ENCODE results near the gene RTCB.

Gene RTCB

DNA sequence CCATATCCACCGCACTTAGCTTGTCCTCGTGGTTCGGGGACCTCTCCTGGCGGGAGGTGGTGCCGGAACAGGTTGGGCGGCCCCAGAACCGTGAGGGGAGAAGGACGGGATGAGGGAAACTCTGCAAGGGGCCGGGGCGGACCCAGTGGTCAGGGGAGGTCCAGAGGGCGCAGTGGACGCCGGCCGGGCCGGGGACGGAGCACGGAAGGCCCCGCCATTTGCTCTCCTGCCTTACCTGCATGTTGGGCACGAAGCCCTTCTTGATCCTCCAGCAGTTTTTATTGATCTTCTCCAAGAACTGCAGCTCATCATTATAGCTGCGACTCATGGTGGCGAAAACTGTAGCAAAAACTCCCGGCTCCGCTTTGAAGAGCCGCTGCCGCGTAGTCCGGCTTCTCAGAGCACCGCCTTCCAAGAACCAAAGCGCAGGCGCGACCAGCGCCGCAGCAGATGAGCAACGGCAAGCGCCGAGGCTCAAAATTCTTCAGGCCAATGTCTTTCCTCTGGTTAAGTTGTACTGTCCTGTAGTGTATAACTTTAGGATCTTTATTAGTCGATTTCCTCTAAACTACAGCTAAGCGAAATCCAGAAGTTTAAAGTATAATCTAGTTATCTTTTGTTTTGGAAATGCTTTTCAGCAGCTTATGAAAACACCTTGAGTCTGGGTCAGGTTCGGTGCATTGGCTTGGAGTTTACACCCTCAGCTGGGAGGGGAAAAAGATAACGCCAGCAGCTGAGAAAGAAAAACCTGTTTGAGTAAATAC is at the start of gene RTCB:
TSS of gene RTCB (minus strand) at position 419 of the 764 bp plus-strand sequence. CDS start at position 328, 91 bp downstream.
- DNase-seq (ENCODE audit: low read depth in 2 of 2, low spot score in 1 of 2), result peak; percentile 85 to 90

DNA sequence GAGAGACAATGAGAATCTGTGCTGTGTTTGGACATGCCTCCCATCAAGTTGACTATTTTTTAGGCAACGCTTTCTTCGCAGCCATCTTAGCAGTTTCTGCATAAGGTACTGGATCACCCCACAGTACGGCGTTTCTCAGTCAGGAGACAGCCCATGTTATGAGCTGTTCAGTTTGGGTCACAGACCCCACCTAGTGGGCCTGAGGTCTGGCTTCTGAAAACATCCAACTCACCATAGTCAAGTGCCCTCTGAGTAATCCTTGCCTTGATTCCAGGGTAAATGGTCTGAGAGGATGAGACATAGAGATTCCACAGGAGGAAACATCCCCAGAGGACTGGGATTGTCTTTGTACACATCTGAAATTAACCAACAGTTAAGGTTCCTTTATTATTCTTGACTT is 45.0 kb upstream of the RTCB start:
- DNase-seq (ENCODE audit: low read depth in 2 of 2, low spot score in 1 of 2), result no peak

DNA sequence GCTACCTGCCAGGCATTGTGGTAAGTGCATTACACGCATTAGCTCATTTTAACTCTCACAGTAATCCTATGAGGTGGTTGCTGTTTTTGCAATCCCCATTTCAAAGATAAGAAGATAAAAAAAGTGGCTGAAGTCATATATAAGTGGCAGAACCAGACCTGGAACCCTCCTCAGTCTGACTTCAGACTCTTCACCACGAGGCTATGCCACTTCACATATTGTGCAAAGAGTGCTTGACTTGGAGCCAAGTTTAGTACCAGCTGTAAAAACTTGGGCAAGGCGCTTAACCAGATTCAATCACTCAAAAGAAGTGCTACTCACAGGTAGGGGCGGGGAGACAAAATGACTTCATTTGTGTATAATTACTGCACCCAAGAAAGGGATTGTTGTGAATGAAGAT is 36.9 kb upstream of the RTCB start:
- no peak for DNase-seq (ENCODE audit: low read depth in 2 of 2, low spot score in 1 of 2)

DNA sequence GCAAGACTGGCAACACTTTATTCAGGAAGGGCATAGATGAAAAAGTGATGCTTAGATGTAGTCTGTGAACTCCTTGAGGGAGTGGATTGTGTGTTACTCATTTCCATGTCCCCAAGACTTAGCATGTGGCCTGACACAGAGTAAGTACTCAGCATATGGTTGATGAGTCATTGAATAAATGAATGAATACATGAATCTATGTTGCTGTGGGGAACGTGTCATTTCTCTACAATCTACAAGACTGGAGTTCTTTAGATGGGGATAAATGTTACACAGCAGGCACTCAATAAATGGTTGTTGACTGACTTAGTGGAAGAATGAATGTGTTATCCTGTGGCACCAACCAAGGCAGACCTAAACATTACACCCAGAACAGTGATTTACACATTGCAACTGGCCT is 34.3 kb upstream of the RTCB start:
- no peak for DNase-seq (ENCODE audit: low read depth in 2 of 2, low spot score in 1 of 2)

DNA sequence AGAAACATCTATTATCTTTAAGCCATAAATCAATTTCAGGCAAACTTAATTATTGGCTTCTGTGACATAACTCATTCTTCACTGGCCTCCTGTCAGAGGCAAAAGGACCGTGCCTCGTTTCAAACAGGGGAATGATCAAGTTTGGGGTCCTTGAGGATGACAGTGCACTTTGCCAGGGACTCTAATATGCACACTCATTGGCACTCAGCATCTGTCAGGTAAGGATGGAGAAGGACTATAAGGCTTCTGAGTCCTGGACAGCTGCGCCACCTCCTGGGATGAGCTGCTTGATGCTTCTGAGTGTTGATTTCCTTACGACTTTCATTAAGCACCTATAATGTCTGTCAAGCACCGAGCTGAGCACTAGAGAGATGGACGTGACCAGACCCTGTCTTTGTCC is 32.0 kb upstream of the RTCB start:
- no peak for DNase-seq (ENCODE audit: low read depth in 2 of 2, low spot score in 1 of 2)

DNA sequence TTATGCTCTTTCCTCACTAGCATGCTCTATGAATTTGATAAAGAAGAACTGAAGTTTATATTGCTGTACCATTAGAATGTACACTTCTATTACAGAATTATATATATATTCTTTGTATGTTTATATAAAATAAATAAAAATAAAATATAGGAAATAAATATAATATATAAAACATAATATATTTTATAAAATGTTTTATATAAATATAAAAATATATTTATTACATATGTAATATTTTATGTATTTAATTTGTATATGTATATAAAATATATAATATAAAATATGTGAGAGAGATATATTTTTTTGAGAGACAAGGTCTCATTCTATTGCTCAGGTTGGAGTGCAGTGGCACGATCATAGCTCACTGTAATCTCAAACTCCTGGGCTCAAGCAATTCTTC is 18.3 kb upstream of the RTCB start:
- DNase-seq (ENCODE audit: low read depth in 2 of 2, low spot score in 1 of 2), result no peak

DNA sequence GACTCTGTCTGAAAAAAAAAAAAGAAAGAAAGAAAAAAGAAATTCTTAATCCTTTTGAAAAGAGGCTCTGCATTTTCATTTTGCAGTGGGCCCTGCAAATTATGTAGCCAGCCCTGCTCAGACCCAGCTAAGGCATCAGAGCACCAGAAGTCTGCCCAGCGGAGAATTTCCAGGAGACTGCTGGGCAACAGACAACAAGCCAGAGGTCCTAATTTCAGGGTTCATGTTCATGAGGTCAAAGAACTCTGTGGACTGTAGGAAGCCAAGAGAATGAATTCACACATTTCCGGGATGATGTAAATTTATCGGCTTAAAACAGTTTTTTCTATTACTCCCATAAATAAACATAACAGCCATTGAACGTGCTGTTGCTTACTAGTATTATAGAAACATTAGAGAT is 14.8 kb upstream of the RTCB start:
- no peak for DNase-seq (ENCODE audit: low read depth in 2 of 2, low spot score in 1 of 2)

DNA sequence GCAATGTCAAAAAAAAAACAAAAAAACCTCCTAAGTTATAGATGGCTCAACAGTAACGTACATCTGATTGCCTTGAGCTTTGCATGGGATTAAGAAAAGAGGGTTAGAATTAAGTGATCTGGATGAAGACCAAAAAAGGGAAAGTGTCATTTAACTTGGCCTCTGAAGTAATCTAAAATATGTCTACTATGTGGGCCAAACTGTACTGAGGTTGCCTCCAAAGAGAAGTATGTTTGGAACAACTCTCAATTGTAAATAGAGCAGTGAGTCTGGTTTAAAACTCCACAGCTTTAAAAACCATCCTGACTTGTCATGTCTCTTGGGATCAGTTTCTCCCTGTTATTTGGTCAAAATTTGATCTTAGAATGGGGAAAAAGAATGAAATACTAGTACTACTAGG is 11.6 kb upstream of the RTCB start:
- DNase-seq (ENCODE audit: low read depth in 2 of 2, low spot score in 1 of 2), result no peak

DNA sequence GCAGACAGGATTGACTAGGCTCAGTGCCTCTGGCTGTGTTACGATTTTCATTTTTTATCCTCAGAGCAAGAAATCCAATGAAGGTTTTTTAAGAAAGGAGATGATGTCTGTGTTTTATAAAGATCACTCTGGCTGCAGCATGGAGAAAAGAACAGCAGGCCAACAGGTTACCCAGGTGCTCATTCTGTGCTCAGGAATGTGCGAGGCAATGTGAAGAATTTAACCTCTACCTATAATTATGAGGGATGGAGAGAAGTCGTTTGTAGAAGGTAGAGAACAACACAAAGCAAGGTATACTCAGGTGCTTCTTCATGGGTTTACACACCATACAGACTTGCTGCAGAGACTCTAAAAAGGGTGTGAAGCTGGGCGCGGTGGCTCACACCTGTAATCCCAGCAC is 10.0 kb upstream of the RTCB start:
- no peak for DNase-seq (ENCODE audit: low read depth in 2 of 2, low spot score in 1 of 2)

DNA sequence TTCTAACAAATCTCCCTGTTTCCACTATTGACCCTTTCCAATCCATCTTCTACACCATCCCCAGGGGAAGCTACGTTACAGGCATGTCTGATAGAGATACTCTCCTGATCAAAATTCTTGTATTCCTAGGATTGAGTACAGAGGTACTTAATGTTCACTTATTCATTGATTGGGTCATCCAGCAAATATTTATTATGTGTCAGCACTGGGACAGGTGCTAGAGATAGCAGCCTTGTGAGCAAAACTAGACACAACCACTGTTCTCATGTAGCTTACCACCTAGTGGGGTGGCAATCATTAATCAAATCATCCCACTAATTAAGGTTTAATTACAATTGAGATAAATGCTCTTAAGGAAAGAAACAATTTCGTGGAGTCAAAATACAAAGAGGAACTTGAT is 9.4 kb upstream of the RTCB start:
- no peak for DNase-seq (ENCODE audit: low read depth in 2 of 2, low spot score in 1 of 2)

DNA sequence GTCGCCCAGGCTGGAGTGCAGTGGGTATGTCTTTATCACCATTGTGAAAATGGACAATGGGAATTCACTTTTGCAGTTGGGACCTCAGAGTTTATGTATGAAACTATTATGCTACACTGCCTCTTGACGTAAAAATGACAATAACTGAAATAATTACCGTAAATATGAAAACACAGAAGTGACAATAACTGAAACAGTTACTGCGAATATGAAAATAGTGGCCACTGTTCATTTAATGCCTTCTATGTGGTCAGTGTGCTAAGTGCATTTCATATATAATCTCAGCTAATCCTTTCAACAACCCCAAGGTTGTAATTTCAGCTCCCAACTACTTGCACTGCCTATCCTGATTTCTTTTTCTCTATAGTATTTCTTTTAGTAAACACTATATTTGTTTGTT is 5.9 kb upstream of the RTCB start:
- no peak for DNase-seq (ENCODE audit: low read depth in 2 of 2, low spot score in 1 of 2)

DNA sequence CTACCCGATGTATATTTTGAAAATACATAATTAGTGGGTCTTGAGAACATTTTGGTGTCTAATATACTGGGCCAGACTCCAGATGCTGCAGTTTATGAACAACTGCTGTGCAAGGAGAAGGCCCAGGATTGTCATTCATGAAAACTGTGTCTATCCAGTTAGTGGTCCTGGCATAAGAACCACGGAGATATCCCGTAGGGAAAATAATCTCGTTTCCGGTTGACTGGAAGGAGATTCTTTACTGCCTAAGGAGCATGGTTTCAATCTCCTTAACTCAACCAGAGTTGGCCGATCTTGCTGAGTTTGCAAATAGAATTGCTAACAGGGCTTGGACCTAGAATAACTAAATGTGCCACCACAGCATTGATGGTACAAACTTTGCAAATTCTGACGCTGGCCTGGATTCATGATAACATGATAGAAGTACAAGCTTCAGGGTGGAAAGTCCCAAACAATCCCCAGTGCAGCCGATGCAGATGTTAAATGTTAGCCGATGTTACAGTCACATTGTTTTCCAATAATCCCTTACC is 4.6 kb upstream of the RTCB start:
- DNase-seq (ENCODE audit: low read depth in 2 of 2, low spot score in 1 of 2), result no peak

DNA sequence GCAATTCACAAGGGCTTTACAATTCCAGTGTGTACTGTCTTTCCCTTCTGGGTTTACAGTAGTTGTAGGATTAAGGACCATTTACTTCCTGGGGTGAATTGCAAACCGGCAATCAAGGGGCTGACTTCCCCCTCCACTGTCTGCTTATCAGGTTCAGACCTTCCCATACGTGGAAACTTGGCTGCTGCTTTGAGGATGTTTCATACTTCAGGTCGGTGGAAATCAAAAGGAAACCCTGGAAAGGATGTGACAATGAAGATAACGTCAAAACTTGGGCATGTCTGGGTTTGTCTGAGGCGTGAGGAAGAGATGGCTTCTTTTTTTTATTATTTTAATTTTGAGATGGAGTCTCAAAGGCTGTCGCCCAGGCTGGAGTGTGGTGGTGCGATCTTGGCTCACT is 2.1 kb upstream of the RTCB start:
- no peak for DNase-seq (ENCODE audit: low read depth in 2 of 2, low spot score in 1 of 2)

DNA sequence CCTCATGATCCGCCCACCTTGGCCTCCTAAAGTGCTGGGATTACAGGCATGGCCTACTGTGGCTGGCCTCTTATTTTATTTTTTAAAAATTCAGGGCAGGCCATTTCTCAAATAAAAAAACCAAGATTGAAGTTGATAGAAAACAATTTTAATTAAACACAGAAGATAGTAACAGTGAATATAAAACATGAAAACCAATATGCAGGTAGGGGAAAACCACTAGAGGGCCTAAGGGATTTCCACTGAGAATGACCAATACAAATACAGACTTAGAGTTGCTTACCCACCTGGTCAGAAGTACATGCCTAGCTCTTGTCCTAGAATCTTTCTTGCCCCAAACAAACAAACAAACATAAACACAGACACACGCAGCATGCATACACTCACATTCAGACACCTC is 1.7 kb upstream of the RTCB start:
- no peak for DNase-seq (ENCODE audit: low read depth in 2 of 2, low spot score in 1 of 2)

DNA sequence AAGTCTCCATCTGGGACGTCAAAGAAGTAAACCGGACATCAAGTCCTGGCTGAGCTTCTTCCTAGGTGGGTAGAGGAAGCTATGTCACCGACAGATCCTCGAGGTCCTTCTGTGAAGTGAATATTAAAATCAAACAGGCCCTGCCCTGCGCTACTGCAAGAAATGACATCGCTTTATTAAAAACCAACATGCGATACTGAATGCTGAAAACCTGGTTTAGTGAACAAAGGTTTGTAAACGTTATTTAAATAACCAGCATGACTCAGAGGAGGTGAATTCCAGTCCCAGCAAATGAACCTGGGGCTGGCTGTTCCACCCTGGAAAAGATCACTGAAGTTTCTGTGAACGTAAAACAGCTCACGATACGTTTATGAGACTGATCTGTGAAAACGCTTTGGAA is 645 bp downstream of the RTCB start:
- no peak for DNase-seq (ENCODE audit: low read depth in 2 of 2, low spot score in 1 of 2)

DNA sequence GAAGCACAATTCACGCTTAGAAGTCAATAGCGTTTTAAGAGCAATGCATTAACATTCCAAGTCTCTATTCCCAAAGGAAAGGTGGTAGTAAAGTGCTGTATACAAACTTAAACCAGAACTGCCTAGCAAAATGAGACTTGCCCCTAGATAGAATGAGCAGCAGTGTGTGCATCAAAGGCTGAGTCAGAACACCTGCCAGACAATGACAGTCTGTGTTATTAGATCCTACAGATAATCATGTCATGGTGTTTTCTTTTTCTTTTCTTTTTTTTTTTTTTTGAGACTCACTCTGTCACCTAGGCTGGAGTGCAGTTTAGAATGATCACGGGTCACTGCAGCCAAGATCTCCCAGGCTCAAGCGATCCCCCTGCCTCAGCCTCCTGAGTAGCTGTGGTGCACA is 1.6 kb downstream of the RTCB start:
- DNase-seq (ENCODE audit: low read depth in 2 of 2, low spot score in 1 of 2), result no peak

DNA sequence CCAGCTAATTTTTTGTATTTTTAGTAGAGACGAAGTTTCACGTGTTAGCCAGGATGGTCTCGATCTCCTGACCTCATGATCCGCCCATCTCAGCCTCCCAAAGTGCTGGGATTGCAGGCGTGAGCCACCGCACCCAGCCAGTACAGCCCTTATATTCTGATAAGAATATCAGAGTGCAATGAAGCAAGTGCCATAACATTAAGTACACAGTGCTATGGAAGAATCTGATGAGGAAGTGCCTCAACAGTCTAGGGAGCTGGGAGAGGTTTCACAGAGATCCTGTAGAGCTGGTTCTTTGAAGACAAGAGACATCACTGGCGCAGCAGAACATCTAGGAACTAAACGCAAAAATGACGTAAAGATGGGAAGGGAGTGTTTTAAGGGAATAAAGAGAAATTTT is 2.1 kb downstream of the RTCB start:
- no peak for DNase-seq (ENCODE audit: low read depth in 2 of 2, low spot score in 1 of 2)

DNA sequence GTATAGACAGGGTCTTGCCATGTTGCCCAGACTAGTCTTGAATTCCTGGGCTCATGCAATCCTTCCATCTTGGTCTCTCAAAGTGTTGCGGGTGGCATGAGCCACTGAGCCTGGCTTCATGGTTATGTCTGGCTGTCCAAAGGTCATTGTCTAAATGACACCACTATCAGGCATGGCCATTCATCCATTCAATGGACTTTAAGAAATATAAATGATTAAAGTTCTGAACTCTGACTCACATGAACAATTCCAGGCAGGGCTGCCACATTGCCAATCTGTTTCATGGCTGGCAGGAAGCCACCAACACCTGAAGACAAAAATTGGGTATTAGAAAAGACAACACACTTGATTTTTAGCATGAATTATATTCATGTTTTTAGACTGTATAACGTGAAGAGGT is 4.1 kb downstream of the RTCB start:
- DNase-seq (ENCODE audit: low read depth in 2 of 2, low spot score in 1 of 2), result no peak

DNA sequence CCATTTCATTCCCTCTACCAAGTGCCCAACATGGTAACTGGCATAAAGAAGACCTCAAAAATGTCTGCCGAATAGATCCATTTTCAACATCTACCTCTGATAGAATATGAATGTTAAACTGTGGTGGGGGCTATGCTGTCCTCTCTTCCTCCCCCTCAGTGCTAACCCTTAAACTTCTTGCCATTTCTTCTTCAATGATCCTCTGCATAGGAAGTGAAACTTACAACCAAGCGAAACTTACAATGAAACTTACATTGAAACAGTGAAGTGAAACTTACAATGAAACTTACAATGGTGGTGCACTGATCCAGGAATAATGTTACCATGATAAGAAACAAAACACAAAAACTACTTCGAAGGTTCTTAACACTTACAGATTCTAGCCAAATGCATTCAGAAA is 4.7 kb downstream of the RTCB start:
- DNase-seq (ENCODE audit: low read depth in 2 of 2, low spot score in 1 of 2), result no peak

DNA sequence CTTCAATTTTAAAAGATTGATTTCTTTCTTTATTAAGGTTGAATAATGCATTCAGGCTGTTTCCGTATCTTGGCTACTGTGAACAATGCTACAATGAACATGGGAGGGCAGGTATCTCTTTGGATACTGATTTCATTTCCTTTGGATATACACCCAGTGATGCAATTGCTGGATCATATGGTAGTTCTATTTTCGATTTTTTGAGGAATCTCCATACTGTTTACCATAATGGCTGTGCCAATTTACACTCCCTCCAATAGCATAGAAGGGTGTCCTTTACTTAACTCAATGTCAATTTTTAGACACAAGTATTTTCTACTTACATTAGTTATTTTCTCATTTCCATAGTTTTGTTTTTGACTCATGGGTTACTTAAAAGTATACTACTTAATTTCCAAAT is 8.0 kb downstream of the RTCB start:
- DNase-seq (ENCODE audit: low read depth in 2 of 2, low spot score in 1 of 2), result no peak

DNA sequence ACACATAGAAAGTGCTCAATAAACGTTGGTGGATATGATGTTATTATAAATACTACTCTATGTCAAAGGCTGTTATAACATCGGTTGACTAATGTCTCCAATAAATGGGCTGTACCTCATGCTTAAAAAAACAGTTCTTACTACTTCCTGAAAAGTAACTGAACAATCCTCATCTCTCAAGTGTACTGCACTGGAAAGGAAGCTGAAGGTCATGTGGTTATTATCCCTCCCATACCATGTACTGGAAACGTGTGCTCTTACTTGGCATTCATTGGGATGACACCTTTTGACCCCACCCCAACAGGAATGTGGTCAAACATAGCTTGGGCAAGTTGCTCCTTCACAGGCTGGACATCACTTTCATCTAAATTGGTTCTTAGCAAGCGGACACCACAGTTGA is 10.6 kb downstream of the RTCB start:
- DNase-seq (ENCODE audit: low read depth in 2 of 2, low spot score in 1 of 2), result no peak

DNA sequence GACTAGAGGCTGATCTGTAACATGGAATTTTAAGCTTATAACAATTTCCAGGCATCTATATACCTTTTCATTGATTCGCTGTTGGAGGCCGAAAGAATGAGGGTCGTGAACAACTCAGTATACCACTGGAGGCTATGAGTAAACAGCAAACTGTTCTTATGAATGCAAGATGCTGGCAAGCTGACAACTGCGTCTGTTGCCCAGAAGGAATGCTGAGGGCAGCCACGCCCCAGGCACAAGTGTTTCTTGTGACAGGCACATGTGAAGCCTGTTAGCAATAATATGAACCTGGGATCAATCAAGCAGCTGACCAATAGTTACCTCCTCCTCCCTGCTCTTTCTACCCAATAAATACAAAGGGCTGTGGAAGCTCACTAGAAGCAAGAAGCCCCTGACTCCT is 15.3 kb downstream of the RTCB start:
- no peak for DNase-seq (ENCODE audit: low read depth in 2 of 2, low spot score in 1 of 2)

DNA sequence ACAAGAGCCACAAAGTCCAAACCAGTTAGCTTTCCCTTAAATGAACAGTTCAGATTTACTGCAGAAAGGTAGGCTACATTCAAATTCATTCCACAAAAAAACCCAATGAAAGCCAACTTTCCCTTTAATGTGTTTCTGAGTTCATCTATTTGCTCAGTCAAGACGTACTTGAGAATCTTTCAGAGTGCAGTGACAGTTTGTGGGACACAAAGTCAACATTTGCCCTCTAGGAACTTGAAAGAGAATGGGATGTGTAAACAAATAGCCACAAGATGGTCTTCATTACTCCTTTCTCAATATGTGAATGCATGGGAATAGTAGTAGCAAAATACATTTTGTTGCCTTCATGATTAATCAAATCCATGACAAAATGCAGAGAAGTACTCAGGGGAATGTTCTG is 15.8 kb downstream of the RTCB start:
- DNase-seq (ENCODE audit: low read depth in 2 of 2, low spot score in 1 of 2), result no peak

All from stimulated activated CD8-positive, alpha-beta memory T cell treated with anti-CD3 and anti-CD28 coated beads, Interleukin-4, amount 100 ng/mL, for 4 hours (primary cell).